ENCODE measurements around the gene MAL.

Gene MAL

GRCh38 chr2:95025406-95026319 lies at the start of gene MAL:
Gene MAL (plus strand): TSS chr2:95025708. CDS start chr2:95025793, 85 bp downstream.
- no peak for DNase-seq

GRCh38 chr2:94977826-94978225 lies 47.7 kb upstream of the MAL start:
- DNase-seq, result no peak

GRCh38 chr2:94978917-94979316 lies 46.6 kb upstream of the MAL start:
- no peak for DNase-seq

GRCh38 chr2:94979406-94980375 lies 45.8 kb upstream of the MAL start:
- DNase-seq, result no peak

GRCh38 chr2:94980406-94980805 lies 45.1 kb upstream of the MAL start:
- DNase-seq, result no peak

- DNase-seq, result no peak
These were observed 43.4 kb upstream of the MAL start for GRCh38 chr2:94982156-94982555.

GRCh38 chr2:94982675-94983074 lies 42.8 kb upstream of the MAL start:
- DNase-seq, result no peak

- DNase-seq, result no peak
These were observed 40.4 kb upstream of the MAL start for GRCh38 chr2:94984964-94985575.

- DNase-seq, result no peak
These were observed 39.9 kb upstream of the MAL start for GRCh38 chr2:94985636-94986035.

- DNase-seq, result peak; percentile 27
These were observed 39.0 kb upstream of the MAL start for GRCh38 chr2:94986392-94986963.

GRCh38 chr2:94987074-94988020 lies 38.2 kb upstream of the MAL start:
- DNase-seq, result no peak

GRCh38 chr2:94990956-94991355 lies 34.6 kb upstream of the MAL start:
- DNase-seq, result no peak

- DNase-seq, result no peak
These were observed 33.1 kb upstream of the MAL start for GRCh38 chr2:94992360-94992759.

- no peak for DNase-seq
These were observed 32.1 kb upstream of the MAL start for GRCh38 chr2:94993176-94994062.

GRCh38 chr2:94994063-94994913 lies 31.2 kb upstream of the MAL start:
- no peak for DNase-seq

GRCh38 chr2:94994914-94995552 lies 30.5 kb upstream of the MAL start:
- no peak for DNase-seq

- no peak for DNase-seq
These were observed 29.8 kb upstream of the MAL start for GRCh38 chr2:94995553-94996304.
